Measurements from ENCODE around the gene FGGY.

The FGGY gene

GRCh38 chr1:59803458-59804038, 506.7 kb downstream of the FGGY start:
- no peak for TF ChIP-seq CTCF (IDR thresholded peaks at IDR 0.05; ENCODE audit: low read depth, low read length, missing control alignments)
- H3K4me3 ChIP-seq (ENCODE audit: low read depth, low read length), result no peak overlapping the region
- no peak for DNase-seq (ENCODE audit: low read depth)

- no peak for TF ChIP-seq CTCF (IDR thresholded peaks at IDR 0.05; ENCODE audit: low read depth, low read length, missing control alignments)
- DNase-seq (ENCODE audit: low read depth), result no peak
- H3K4me3 ChIP-seq (ENCODE audit: low read depth, low read length), result no peak overlapping the region
Observed at GRCh38 chr1:59804301-59804700, 507.4 kb downstream of the FGGY start.

GRCh38 chr1:59805554-59805953, 508.7 kb downstream of the FGGY start:
- no peak for TF ChIP-seq CTCF (IDR thresholded peaks at IDR 0.05; ENCODE audit: low read depth, low read length, missing control alignments)

More at GRCh38 chr1:59805554-59805953, 508.7 kb downstream of the FGGY start:
- DNase-seq (ENCODE audit: low read depth), result no peak
- no peak overlapping the region for H3K4me3 ChIP-seq (ENCODE audit: low read depth, low read length)
